SK-N-MC (cell line): ENCODE measurements around the gene PACS1.

Experiments
- EZH2 ChIP-seq: fragments of 200-600 bp; sonication (generic); IDR thresholded peaks from one replicate; pipeline ENCODE4 v1.6.1; 2017; ENCODE audit warnings: antibody characterized with exemption
- FOXP2 ChIP-seq: optimal IDR thresholded peaks from 2 replicates; pipeline ENCODE3; 2011; ENCODE audit warnings: mild to moderate bottlenecking, moderate library complexity; ENCODE audit not compliant: insufficient read depth; ENCODE audit errors: extremely low read length, control extremely low read depth
- POLR2AphosphoS5 ChIP-seq: IDR thresholded peaks from 2 replicates; pipeline ENCODE4 v1.6.1; 2012; ENCODE audit warnings: mild to moderate bottlenecking, low read depth, low read length, borderline replicate concordance

DNA sequence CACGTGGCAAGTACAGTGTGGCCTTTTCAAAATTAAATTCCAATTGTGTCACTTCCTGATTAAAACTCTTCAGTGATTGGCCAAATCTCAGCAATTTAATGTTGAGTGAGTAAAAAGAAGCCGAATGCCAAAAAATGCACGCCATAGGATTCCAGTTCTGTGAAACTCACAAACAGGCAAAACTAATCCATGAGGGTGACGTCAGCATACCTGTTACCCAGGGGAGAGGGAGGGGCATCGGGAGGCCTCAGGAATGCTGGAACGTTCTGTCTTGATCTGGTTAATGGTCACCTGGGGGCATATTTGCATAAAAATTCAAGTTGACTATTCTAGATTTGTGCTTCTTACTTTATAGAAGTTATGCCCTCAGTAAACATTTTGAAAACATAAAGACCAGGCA lies 158.4 kb downstream of the PACS1 start:
- TF ChIP-seq EZH2, result no peak
- TF ChIP-seq POLR2AphosphoS5, result no peak
- no peak for TF ChIP-seq FOXP2
